Gastroesophageal sphincter (tissue), 4 donors: Measurements from ENCODE around the gene MTFP1. TPM values are rescaled to one million over a fixed set of nuclear protein-coding genes. Genes with fewer than 3 reads are reported as not detected.
"Not testable (repeated sequence)": the region's sequence is repeated elsewhere in the genome, so short reads cannot be mapped to it uniquely, and the experiment has no call there.

Experiments
- ATAC-seq: fragments of 150-250 bp; one replicate; pipeline ENCODE4 v1.9.1; 2016; ENCODE audit warnings: mild to moderate bottlenecking, moderate library complexity
- H3K27ac ChIP-seq, 4 donors: fragments of 200-600 bp; sonication (generic) in 3 of 4; 1 replicate in 3 of 4; 2 replicates in 1 of 4; pipeline ENCODE4 v1.5.1; 2016 to 2019
- H3K27me3 ChIP-seq: fragments of 200-600 bp; sonication (generic); one replicate; pipeline ENCODE4 v1.5.1; 2019
- H3K36me3 ChIP-seq, 2 donors: fragments of 200-600 bp; sonication (generic); one replicate each; pipeline ENCODE4 v1.5.1; 2019; ENCODE audit warnings: control low read depth in 1 of 2
- H3K4me1 ChIP-seq, 3 donors: fragments of 200-600 bp; sonication (generic); 1 replicate in 2 of 3; 2 replicates in 1 of 3; pipeline ENCODE4 v1.5.1; 2016 to 2019; ENCODE audit warnings: control low read depth in 2 of 3
- H3K4me3 ChIP-seq, 2 donors: fragments of 200-600 bp; sonication (generic); one replicate each; pipeline ENCODE4 v1.5.1; 2019; ENCODE audit warnings: mild to moderate bottlenecking in 1 of 2, moderate library complexity in 1 of 2
- H3K9me3 ChIP-seq, 3 donors: fragments of 200-600 bp; sonication (generic); one replicate each; pipeline ENCODE4 v1.5.1; 2017 to 2019; ENCODE audit warnings: control low read depth in 2 of 3
- CTCF ChIP-seq, 4 experiments: fragments of 200-600 bp in 2 of 4; fragments of 450-650 bp in 2 of 4; sonication (generic) in 1 of 4; IDR thresholded peaks; one replicate each; pipeline ENCODE4 v1.5.1; 2017 to 2019; ENCODE audit warnings: antibody characterized with exemption in 4 of 4, mild to moderate bottlenecking in 2 of 4, moderate library complexity in 2 of 4
- EP300 ChIP-seq: sonication (generic); formaldehyde crosslinking; IDR thresholded peaks from one replicate; pipeline ENCODE4 v1.6.1; 2017; ENCODE audit warnings: antibody characterized with exemption, mild to moderate bottlenecking
- POLR2A ChIP-seq, 2 donors: fragments of 450-650 bp; IDR thresholded peaks; one replicate each; pipeline ENCODE4 v1.6.1; 2017; ENCODE audit warnings: antibody characterized with exemption in 2 of 2, mild to moderate bottlenecking in 2 of 2, moderate library complexity in 1 of 2
- POLR2AphosphoS5 ChIP-seq: sonication (generic); formaldehyde crosslinking; IDR thresholded peaks from one replicate; pipeline ENCODE4 v1.6.1; 2017; ENCODE audit warnings: antibody characterized with exemption
- WGBS, 2 donors: methylation state at CpG; one replicate each; pipeline ENCODE4 v1.1.5; 2018; ENCODE audit warnings: low coverage in 1 of 2; 5-methylcytosine and 5-hydroxymethylcytosine counted together
- total RNA-seq, 4 donors: library from RNA; depleted of rRNA; stranded (reverse); fragments of >200 nt; gene quantifications; one replicate each; pipeline ENCODE4 v1.1.0, GENCODE V29; 2016

The MTFP1 gene
- total RNA-seq, 4 donors from 2014 or later: 1.1 to 10.3 (median 6.3) TPM

GRCh38 chr22:30439836-30440235, 14.3 kb downstream of the MTFP1 start:
- Histone ChIP-seq H3K36me3 (no peaks in the 10 kb centered on the region), H3K4me1 (no peaks in the 10 kb centered on the region), H3K27me3 (peaks cover 29% of the 10 kb centered on the region), H3K9me3 (no peaks in the 10 kb centered on the region), H3K27ac (no peak overlapping the region), H3K4me3 (no peak overlapping the region)
- ATAC-seq: no peak
- 86 to 100% methylated on average over 3 to 4 of the region's 11 CpGs for WGBS, 2 donors
- TF ChIP-seq EP300 (no peak), CTCF (IDR thresholded peaks at IDR 0.05) (no peak)

- no peak for ATAC-seq
- H3K4me3 ChIP-seq: no peak overlapping the region
- H3K27me3 ChIP-seq: peaks cover 42% of the 10 kb centered on the region
- TF ChIP-seq POLR2AphosphoS5: no peak
- WGBS, 2 donors: 54 to 80% methylated on average over 3 to 8 of the region's 9 CpGs
- no peaks in the 10 kb centered on the region for H3K36me3 ChIP-seq
- no peak overlapping the region for H3K27ac ChIP-seq
- H3K4me1 ChIP-seq: peaks cover 0 to 4% (median 0%) of the 10 kb centered on the region in 3 donors
- no peaks in the 10 kb centered on the region for H3K9me3 ChIP-seq
Observed at GRCh38 chr22:30441088-30441487, 15.5 kb downstream of the MTFP1 start.

GRCh38 chr22:30444632-30445437, 19.3 kb downstream of the MTFP1 start:
- WGBS, 2 donors: 17 to 45% methylated on average over 6 to 7 of the region's 11 CpGs
- Histone ChIP-seq H3K4me3 (no peak overlapping the region), H3K27ac (no peak overlapping the region), H3K36me3 (no peaks in the 10 kb centered on the region), H3K4me1 (peaks cover 0 to 4% (median 0%) of the 10 kb centered on the region in 3 donors), H3K9me3 (no peaks in the 10 kb centered on the region), H3K27me3 (peaks cover 43% of the 10 kb centered on the region)
- no peak for TF ChIP-seq EP300
- peak in 2 of 4 experiments; percentile 57 to 65 for TF ChIP-seq CTCF (IDR thresholded peaks at IDR 0.05)
- ATAC-seq: no peak

- 48 to 63% methylated on average over 5 of the region's 5 CpGs for WGBS, 2 donors
- ATAC-seq: no peak
Observed at GRCh38 chr22:30445438-30446145, 20.0 kb downstream of the MTFP1 start.

GRCh38 chr22:30447656-30448055, 22.1 kb downstream of the MTFP1 start:
- Histone ChIP-seq H3K36me3 (no peaks in the 10 kb centered on the region), H3K4me1 (peaks cover 0 to 4% (median 0%) of the 10 kb centered on the region in 3 donors), H3K27ac (no peak overlapping the region), H3K4me3 (no peak overlapping the region), H3K27me3 (peaks cover 43% of the 10 kb centered on the region), H3K9me3 (no peaks in the 10 kb centered on the region)
- ATAC-seq: no peak
- TF ChIP-seq POLR2A (IDR thresholded peaks at IDR 0.05) (no peak), EP300 (no peak), CTCF (IDR thresholded peaks at IDR 0.05) (no peak), POLR2AphosphoS5 (no peak)
- WGBS, 2 donors: 100% methylated on average over 1 to 3 of the region's 3 CpGs

More at GRCh38 chr22:30445438-30446145, 20.0 kb downstream of the MTFP1 start:
- Histone ChIP-seq H3K9me3 (no peaks in the 10 kb centered on the region), H3K36me3 (no peaks in the 10 kb centered on the region), H3K4me1 (peaks cover 0 to 4% (median 0%) of the 10 kb centered on the region in 3 donors), H3K4me3 (no peak overlapping the region), H3K27ac (no peak overlapping the region), H3K27me3 (peaks cover 37% of the 10 kb centered on the region)
- no peak for TF ChIP-seq POLR2AphosphoS5
- no peak for TF ChIP-seq EP300

- peaks cover 22% of the 10 kb centered on the region for H3K27me3 ChIP-seq
- H3K4me3 ChIP-seq, ATAC-seq, H3K4me1 ChIP-seq, H3K27ac ChIP-seq, H3K9me3 ChIP-seq, H3K36me3 ChIP-seq: not testable (repeated sequence)
- 32 to 34% methylated on average over 6 to 9 of the region's 9 CpGs for WGBS, 2 donors
Observed at GRCh38 chr22:30451488-30451887, 25.9 kb downstream of the MTFP1 start.
